SK-N-SH (cell line): ENCODE measurements around the gene SULT1E1. TPM values are rescaled to one million over a fixed set of nuclear protein-coding genes. Genes with fewer than 3 reads are reported as not detected.

ENCODE experiments used
- CTCF ChIA-PET: fragments of 300-600, 350-600 bp; formaldehyde crosslinking; extraction: SDS; loops from one replicate; lab custom pipeline; 2021; lab: Yijun Ruan, JAX
- POLR2A ChIA-PET: fragments of 350-600 bp; sonication (Branson Sonifier 250); formaldehyde crosslinking; extraction: SDS; loops from one replicate; lab custom pipeline; 2020; ENCODE audit warnings: antibody characterized with exemption, inconsistent platforms; lab: Yijun Ruan, JAX
- DNase-seq: peaks from one replicate; pipeline ENCODE4 v3.0.0; 2012
- H2AFZ ChIP-seq: fragments of 200-600 bp; sonication (generic); 2 replicates; pipeline ENCODE4 v1.8.1; 2016; ENCODE audit warnings: antibody characterized with exemption, mild to moderate bottlenecking, low read depth
- H3F3A ChIP-seq: fragments of 200-600 bp; sonication (generic); replicated peaks from 2 replicates; pipeline ENCODE3; 2016; ENCODE audit warnings: antibody characterized with exemption, mild to moderate bottlenecking; ENCODE audit not compliant: insufficient read depth
- H3K27ac ChIP-seq, 2 experiments: fragments of 200-500 bp in 1 of 2; fragments of 200-600 bp in 1 of 2; sonication (Bioruptor generic) in 1 of 2; sonication (generic), shearing (Covaris generic) in 1 of 2; 2 replicates each; pipeline versions ENCODE4 v1.5.1 to v1.6.1; 2014 to 2016; ENCODE audit warnings: low read depth in 2 of 2, inconsistent platforms in 1 of 2, low read length in 1 of 2, mild to moderate bottlenecking in 1 of 2, mixed read lengths in 1 of 2
- H3K27me3 ChIP-seq: fragments of 200-600 bp; sonication (generic), shearing (Covaris generic); 2 replicates; pipeline ENCODE4 v1.6.1; 2016; ENCODE audit warnings: mixed run types; ENCODE audit not compliant: insufficient read depth
- H3K36me3 ChIP-seq, 2 experiments: fragments of 200-500 bp in 1 of 2; fragments of 200-600 bp in 1 of 2; sonication (Bioruptor generic) in 1 of 2; sonication (generic) in 1 of 2; replicated peaks in 1 of 2; 2 replicates each; pipeline versions ENCODE3 to v1.5.1; 2014 to 2016; ENCODE audit warnings: low read length in 1 of 2, mild to moderate bottlenecking in 1 of 2; ENCODE audit not compliant: insufficient read depth in 2 of 2, control insufficient read depth in 1 of 2
- H3K4me1 ChIP-seq, 2 experiments: fragments of 200-500 bp in 1 of 2; fragments of 200-600 bp in 1 of 2; sonication (Bioruptor generic) in 1 of 2; sonication (generic), shearing (Covaris generic) in 1 of 2; 2 replicates each; pipeline versions ENCODE4 v1.5.1 to v1.6.1; 2014 to 2016; ENCODE audit warnings: low read depth in 1 of 2, low read length in 1 of 2, mixed run types in 1 of 2; ENCODE audit not compliant: insufficient read depth in 2 of 2, control insufficient read depth in 1 of 2
- H3K4me2 ChIP-seq: fragments of 200-600 bp; sonication (generic), shearing (Covaris generic); 2 replicates; pipeline ENCODE4 v1.6.1; 2017; ENCODE audit warnings: mixed run types
- H3K4me3 ChIP-seq, 2 experiments: fragments of 200-500 bp in 1 of 2; fragments of 200-600 bp in 1 of 2; sonication (Bioruptor generic) in 1 of 2; sonication (generic), shearing (Covaris generic) in 1 of 2; 2 replicates each; pipeline versions ENCODE4 v1.5.1 to v1.8.1; 2014 to 2016; ENCODE audit warnings: low read depth in 2 of 2, inconsistent platforms in 1 of 2, low read length in 1 of 2, mild to moderate bottlenecking in 1 of 2, mixed read lengths in 1 of 2, moderate library complexity in 1 of 2
- H3K79me2 ChIP-seq: fragments of 200-600 bp; sonication (generic); 2 replicates; pipeline ENCODE4 v1.8.1; 2017; ENCODE audit warnings: mild to moderate bottlenecking; ENCODE audit not compliant: insufficient read depth
- H3K9ac ChIP-seq: fragments of 200-600 bp; sonication (generic); 2 replicates; pipeline ENCODE4 v1.6.1; 2017; ENCODE audit warnings: mixed run types
- H3K9me2 ChIP-seq: fragments of 200-600 bp; sonication (generic); 2 replicates; pipeline ENCODE4 v1.6.1; 2017; ENCODE audit warnings: mixed run types
- H3K9me3 ChIP-seq: fragments of 200-600 bp; sonication (generic); 2 replicates; pipeline ENCODE4 v1.6.1; 2017; ENCODE audit warnings: mixed run types, mild to moderate bottlenecking, moderate library complexity
- H4K20me1 ChIP-seq: fragments of 200-600 bp; sonication (generic); 2 replicates; pipeline ENCODE4 v1.6.1; 2017; ENCODE audit warnings: mild to moderate bottlenecking, mixed run types; ENCODE audit not compliant: insufficient read depth
- CHD2 ChIP-seq: fragments of 150-350 bp; IDR thresholded peaks from 2 replicates; pipeline ENCODE4 v1.6.1; 2018; ENCODE audit warnings: low read length; ENCODE audit not compliant: partially characterized antibody
- ELF1 ChIP-seq: IDR thresholded peaks from 2 replicates; pipeline ENCODE4 v1.4.0; 2012
- EP300 ChIP-seq, 2 experiments: IDR thresholded peaks; 2 replicates each; pipeline versions ENCODE4 v1.4.0 to v1.6.1; 2012; ENCODE audit warnings: borderline replicate concordance in 1 of 2, low read depth in 1 of 2, low read length in 1 of 2
- FOSL2 ChIP-seq: IDR thresholded peaks from 2 replicates; pipeline ENCODE4 v1.4.0; 2012; ENCODE audit warnings: low read depth, mild to moderate bottlenecking, moderate library complexity, borderline replicate concordance
- GATA2 ChIP-seq: sonication (generic); formaldehyde crosslinking; IDR thresholded peaks from 2 replicates; pipeline ENCODE4 v1.5.0; 2020; ENCODE audit warnings: mild to moderate bottlenecking, missing genetic modification reagents
- IRF3 ChIP-seq: fragments of 150-350 bp; IDR thresholded peaks from 2 replicates; pipeline ENCODE4 v1.6.1; 2016; ENCODE audit warnings: mild to moderate bottlenecking, low read depth, low read length
- JUND ChIP-seq: IDR thresholded peaks from 2 replicates; pipeline ENCODE4 v1.4.0; 2012
- MEF2A ChIP-seq: IDR thresholded peaks from 2 replicates; pipeline ENCODE4 v1.4.0; 2012; ENCODE audit warnings: low read depth, borderline replicate concordance
- REST ChIP-seq: IDR thresholded peaks from 2 replicates; pipeline ENCODE4 v1.6.1; 2012; ENCODE audit warnings: mild to moderate bottlenecking, low read depth, low read length, moderate library complexity
- SIN3A ChIP-seq: IDR thresholded peaks from 2 replicates; pipeline ENCODE4 v1.6.1; 2012; ENCODE audit warnings: low read depth, mild to moderate bottlenecking, low read length, moderate library complexity, borderline replicate concordance
- SMC3 ChIP-seq: IDR thresholded peaks from 2 replicates; pipeline ENCODE4 v1.6.1; 2012; ENCODE audit warnings: low read depth, low read length, improper control_type of control experiment
- TEAD4 ChIP-seq: IDR thresholded peaks from 2 replicates; pipeline ENCODE4 v1.4.0; 2012; ENCODE audit warnings: mild to moderate bottlenecking, borderline replicate concordance; ENCODE audit not compliant: insufficient read depth
- YY1 ChIP-seq: IDR thresholded peaks from 2 replicates; pipeline ENCODE4 v1.4.0; 2012; ENCODE audit warnings: low read depth, mild to moderate bottlenecking
- WGBS: methylation state at CpG from one replicate; pipeline ENCODE4 v1.1.6; 2017; ENCODE audit warnings: low lambda C conversion rate; 5-methylcytosine and 5-hydroxymethylcytosine counted together
- polyA plus RNA-seq, 3 experiments: library from polyadenylated mRNA; depleted of rRNA; stranded (reverse); fragments of >200 nt; gene quantifications; 2 replicates each; pipeline ENCODE4 v1.2.3, GENCODE V29; 2012

The SULT1E1 gene
- polyA plus RNA-seq, 1 of the 3 experiments (the other 2 are of a cell fraction) = 13.7 TPM

GRCh38 chr4:69843932-69844331, 16.0 kb downstream of the SULT1E1 start:
- WGBS = 9% methylated on average over 4 of the region's 4 CpGs
- POLR2A ChIA-PET = no interaction called here

More at GRCh38 chr4:69843932-69844331, 16.0 kb downstream of the SULT1E1 start:
- H3K27ac ChIP-seq = no peak overlapping the region
- no peak for DNase-seq
- no peak overlapping the region for H3K4me3 ChIP-seq
- peaks cover 3% of the 10 kb centered on the region for H3F3A ChIP-seq
- 0 out of 4 replicates have a peak, but pooled peaks cover 0 to 4% of the 10 kb centered on the region in 2 experiments for H3K4me1 ChIP-seq
- no peak overlapping the region for H3K9ac ChIP-seq
- TF ChIP-seq TEAD4 (no peak), GATA2 (no peak), IRF3 (no peak), EP300 (IDR thresholded peaks at IDR 0.05; ENCODE audit: borderline replicate concordance in 1 of 2, low read depth in 1 of 2, low read length in 1 of 2) (no peak), ELF1 (no peak), SMC3 (no peak), MEF2A (no peak), CHD2 (no peak), SIN3A (no peak), JUND (no peak), REST (no peak), FOSL2 (no peak), YY1 (no peak)
- TF ChIP-seq, all 33 proteins: peak for 0
- H2AFZ ChIP-seq = peak overlapping the region; percentile 38; the same call in 1 of the 2 replicates
- no peaks in the 10 kb centered on the region for H3K79me2 ChIP-seq
- CTCF ChIA-PET = interaction anchor here (1.1 kb wide), 1 partner anchor 37 kb away, joined by 5 read pairs; no protein-coding TSS in a partner anchor
- H3K4me2 ChIP-seq = no peak overlapping the region
- H4K20me1 ChIP-seq = no peaks in the 10 kb centered on the region
- no peaks in the 10 kb centered on the region for H3K27me3 ChIP-seq
- H3K36me3 ChIP-seq = peaks cover 0 to 4% of the 10 kb centered on the region in 2 experiments
- H3K9me2 ChIP-seq = no peaks in the 10 kb centered on the region
- 0 out of 2 replicates have a peak, but pooled peaks cover 3% of the 10 kb centered on the region for H3K9me3 ChIP-seq
